H9 (cell line): ENCODE data around the gene PARP8. TPM values are rescaled to one million over a fixed set of nuclear protein-coding genes. Genes with fewer than 3 reads are reported as not detected.

ENCODE experiments used
- DNase-seq: peaks from one replicate; pipeline ENCODE4 v3.0.0-alpha.2; 2017
- H2AFZ ChIP-seq: one replicate; pipeline ENCODE4 v1.6.1; 2013; ENCODE audit warnings: mild to moderate bottlenecking, low read length, control low read depth, moderate library complexity
- H2AK5ac ChIP-seq: 2 replicates; pipeline ENCODE4 v1.6.1; 2013; ENCODE audit warnings: low read length, control low read depth, mixed read lengths; ENCODE audit not compliant: insufficient read length
- H2BK120ac ChIP-seq: one replicate; pipeline ENCODE4 v1.6.1; 2013; ENCODE audit warnings: low read depth, mild to moderate bottlenecking, low read length, control low read depth, inconsistent platforms; ENCODE audit not compliant: poor library complexity, severe bottlenecking
- H2BK12ac ChIP-seq: 2 replicates; pipeline ENCODE4 v1.6.1; 2013; ENCODE audit warnings: low read length, control low read depth, mixed read lengths, low read depth; ENCODE audit not compliant: insufficient read length
- H2BK15ac ChIP-seq: 2 replicates; pipeline ENCODE4 v1.6.1; 2013; ENCODE audit warnings: low read depth, low read length, control low read depth
- H2BK20ac ChIP-seq: one replicate; pipeline ENCODE4 v1.6.1; 2013; ENCODE audit warnings: low read depth, mild to moderate bottlenecking, low read length, control low read depth, inconsistent platforms; ENCODE audit not compliant: poor library complexity, severe bottlenecking
- H2BK5ac ChIP-seq: 2 replicates; pipeline ENCODE4 v1.6.1; 2013; ENCODE audit warnings: low read length, control low read depth, mixed read lengths; ENCODE audit not compliant: insufficient read length
- H3K14ac ChIP-seq: 2 replicates; pipeline ENCODE4 v1.6.1; 2013; ENCODE audit warnings: low read length, control low read depth; ENCODE audit not compliant: insufficient read depth
- H3K18ac ChIP-seq: 2 replicates; pipeline ENCODE4 v1.6.1; 2013; ENCODE audit warnings: low read depth, mild to moderate bottlenecking, mixed read lengths, low read length, control low read depth; ENCODE audit not compliant: insufficient read length
- H3K23ac ChIP-seq: 2 replicates; pipeline ENCODE4 v1.6.1; 2013; ENCODE audit warnings: low read length, control low read depth, mixed read lengths, low read depth; ENCODE audit not compliant: insufficient read length
- H3K23me2 ChIP-seq: 2 replicates; pipeline ENCODE4 v1.6.1; 2013; ENCODE audit warnings: low read depth, mild to moderate bottlenecking, mixed read lengths, low read length, control low read depth; ENCODE audit not compliant: insufficient read length, poor library complexity, severe bottlenecking
- H3K27ac ChIP-seq: 2 replicates; pipeline ENCODE4 v1.5.1; 2013; ENCODE audit warnings: low read length, control low read depth, mixed read lengths, low read depth; ENCODE audit not compliant: insufficient read length
- H3K27me3 ChIP-seq: 2 replicates; pipeline ENCODE4 v1.6.1; 2013; ENCODE audit warnings: low read length, control low read depth, inconsistent platforms; ENCODE audit not compliant: insufficient read depth
- H3K4ac ChIP-seq: 2 replicates; pipeline ENCODE4 v1.6.1; 2013; ENCODE audit warnings: low read depth, mild to moderate bottlenecking, control low read depth, inconsistent platforms, low read length, moderate library complexity
- H3K4me1 ChIP-seq: 2 replicates; pipeline ENCODE4 v1.6.1; 2013; ENCODE audit warnings: low read length, control low read depth, inconsistent platforms; ENCODE audit not compliant: insufficient read depth
- H3K4me2 ChIP-seq: 2 replicates; pipeline ENCODE4 v1.6.1; 2013; ENCODE audit warnings: low read length, control low read depth, mixed read lengths; ENCODE audit not compliant: insufficient read length, insufficient read depth
- H3K56ac ChIP-seq: 2 replicates; pipeline ENCODE4 v1.6.1; 2013; ENCODE audit warnings: low read depth, mild to moderate bottlenecking, mixed read lengths, low read length, control low read depth; ENCODE audit not compliant: insufficient read length
- H3K79me1 ChIP-seq: 2 replicates; pipeline ENCODE4 v1.6.1; 2013; ENCODE audit warnings: low read depth, mild to moderate bottlenecking, moderate library complexity, low read length, control low read depth, inconsistent platforms; ENCODE audit not compliant: insufficient read depth, poor library complexity, severe bottlenecking
- H3K79me2 ChIP-seq: 2 replicates; pipeline ENCODE4 v1.6.1; 2013; ENCODE audit warnings: low read length, control low read depth, inconsistent platforms; ENCODE audit not compliant: insufficient read depth
- H3K9ac ChIP-seq: 2 replicates; pipeline ENCODE4 v1.6.1; 2013; ENCODE audit warnings: low read length, control low read depth, mixed read lengths; ENCODE audit not compliant: insufficient read length; ENCODE audit errors: extremely low read depth
- H3K9me3 ChIP-seq: one replicate; pipeline ENCODE4 v1.6.1; 2013; ENCODE audit warnings: low read depth, low read length, inconsistent platforms; ENCODE audit not compliant: control insufficient read depth
- H3T11ph ChIP-seq: one replicate; pipeline ENCODE4 v1.6.1; 2013; ENCODE audit warnings: mild to moderate bottlenecking, low read length, control low read depth, inconsistent platforms
- H4K20me1 ChIP-seq: one replicate; pipeline ENCODE4 v1.6.1; 2013; ENCODE audit not compliant: control insufficient read depth, insufficient read length, insufficient read depth
- H4K5ac ChIP-seq: 2 replicates; pipeline ENCODE4 v1.6.1; 2013; ENCODE audit warnings: low read depth, mild to moderate bottlenecking, mixed read lengths, low read length, control low read depth; ENCODE audit not compliant: insufficient read length
- H4K8ac ChIP-seq: replicated peaks from 2 replicates; pipeline ENCODE4 v1.6.1; 2013; ENCODE audit warnings: low read length, control low read depth, mixed read lengths, low read depth; ENCODE audit not compliant: insufficient read length
- H4K91ac ChIP-seq: 2 replicates; pipeline ENCODE4 v1.6.1; 2013; ENCODE audit warnings: low read depth, mild to moderate bottlenecking, moderate library complexity, mixed read lengths, low read length, control low read depth; ENCODE audit not compliant: insufficient read length
- H3K27ac Mint-ChIP-seq, 3 experiments: 2 replicates in 2 of 3; 3 replicates in 1 of 3; pipeline ENCODE4 v1.8.0; 2020 to 2021; ENCODE audit warnings: mixed read lengths in 3 of 3, mild to moderate bottlenecking in 1 of 3, moderate library complexity in 1 of 3
- H3K27me3 Mint-ChIP-seq: 2 replicates; pipeline ENCODE4 v1.8.0; 2021; ENCODE audit warnings: low read depth, mild to moderate bottlenecking, moderate library complexity, mixed read lengths
- H3K36me3 Mint-ChIP-seq, 3 experiments: 2 replicates in 2 of 3; 3 replicates in 1 of 3; pipeline ENCODE4 v1.8.0; 2020 to 2021; ENCODE audit warnings: low read depth in 3 of 3, mixed read lengths in 3 of 3; ENCODE audit not compliant: insufficient read depth in 1 of 3
- H3K4me1 Mint-ChIP-seq, 2 experiments: 2 replicates each; pipeline ENCODE4 v1.8.0; 2020; ENCODE audit warnings: mixed read lengths in 2 of 2
- H3K4me3 Mint-ChIP-seq, 2 experiments: 2 replicates in 1 of 2; 3 replicates in 1 of 2; pipeline ENCODE4 v1.8.0; 2020 to 2021; ENCODE audit warnings: mild to moderate bottlenecking in 2 of 2, mixed read lengths in 2 of 2, moderate library complexity in 1 of 2
- H3K9me3 Mint-ChIP-seq, 2 experiments: 2 replicates in 1 of 2; 3 replicates in 1 of 2; pipeline ENCODE4 v1.8.0; 2020; ENCODE audit warnings: mild to moderate bottlenecking in 2 of 2, mixed read lengths in 2 of 2, moderate library complexity in 1 of 2
- CTCF ChIP-seq: fragments of 200-600 bp; sonication (generic); conservative IDR thresholded peaks from 3 replicates; pipeline ENCODE4 v1.8.0; 2021; ENCODE audit warnings: antibody characterized with exemption, mild to moderate bottlenecking
- WGBS: extraction: QIAGEN DNeasy Blood & Tissue Kit; methylation state at CpG from one replicate; pipeline ENCODE4 v1.1.7; 2013; ENCODE audit warnings: missing lambda C conversion rate, low lambda C conversion rate, mixed read lengths; ENCODE audit not compliant: insufficient read length; ENCODE audit errors: extremely low coverage; 5-methylcytosine and 5-hydroxymethylcytosine counted together
- total RNA-seq: library from RNA; stranded (reverse); gene quantifications from 2 replicates; pipeline ENCODE4 v1.2.1, GENCODE V29; 2021

PARP8 gene
- total RNA-seq, 1 experiment from 2014 or later, result 34.0 TPM

DNA sequence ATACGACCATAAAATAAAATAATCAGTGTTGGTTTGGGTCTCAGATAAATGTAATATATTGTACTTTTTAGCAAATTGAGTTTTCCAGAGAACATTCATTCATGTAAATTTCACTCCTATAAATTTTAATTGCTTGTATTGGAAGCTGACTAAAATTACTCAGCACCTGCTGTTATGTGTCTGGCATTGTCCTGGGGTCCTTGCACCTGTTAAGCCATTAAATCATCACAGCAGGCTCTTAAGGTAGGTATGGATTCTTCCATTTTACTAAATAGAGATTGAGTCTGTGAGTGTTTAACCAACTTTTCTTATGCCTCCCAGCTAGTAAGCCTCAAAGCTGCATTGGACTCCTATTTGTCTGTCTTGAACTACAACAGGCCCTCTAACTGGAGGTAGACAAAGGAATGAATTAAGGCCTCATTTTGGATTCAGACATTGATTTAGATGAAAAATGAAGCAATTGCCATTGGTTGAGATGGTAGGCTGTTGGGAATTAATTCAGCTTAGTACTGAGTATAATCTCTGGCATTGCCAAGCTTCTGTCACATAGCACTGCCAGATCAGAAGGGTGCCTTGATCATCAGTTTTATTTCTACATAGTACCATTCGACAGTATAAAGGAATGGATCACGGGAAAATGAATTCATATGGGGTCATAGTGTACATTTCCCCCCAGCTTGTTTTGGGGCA, 78.9 kb downstream of the PARP8 start:
- Histone ChIP-seq H3K4me2 (no peak overlapping the region), H3K23ac (no peak overlapping the region), H2BK5ac (no peak overlapping the region), H4K8ac (no peak overlapping the region), H3K79me2 (peaks cover 3% of the 10 kb centered on the region; the same call in 1 of the 2 replicates), H3K18ac (no peak overlapping the region), H3K27me3 (no peaks in the 10 kb centered on the region), H3K27ac (no peak overlapping the region), H3K9me3 (no peaks in the 10 kb centered on the region), H3K23me2 (no peaks in the 10 kb centered on the region), H4K5ac (no peak overlapping the region), H3K79me1 (peaks cover 3% of the 10 kb centered on the region), H3K14ac (no peak overlapping the region), H3K56ac (no peak overlapping the region), H4K91ac (no peak overlapping the region), H3T11ph (no peak overlapping the region), H3K4me1 (no peaks in the 10 kb centered on the region; the same call in 1 of the 2 replicates), H3K4ac (no peak overlapping the region), H2AK5ac (no peak overlapping the region), H3K9ac (no peak overlapping the region), H2BK120ac (no peak overlapping the region), H4K20me1 (no peaks in the 10 kb centered on the region), H2AFZ (no peak overlapping the region), H2BK15ac (no peak overlapping the region), H2BK20ac (no peak overlapping the region), H2BK12ac (no peak overlapping the region)
- no peaks in the 10 kb centered on the region for H3K36me3 Mint-ChIP-seq
- no peak overlapping the region for H3K4me3 Mint-ChIP-seq
- no peaks in the 10 kb centered on the region for H3K27me3 Mint-ChIP-seq
- no peaks in the 10 kb centered on the region for H3K9me3 Mint-ChIP-seq
- TF ChIP-seq CTCF, result no peak
- no CpG with 5 or more reads among the region's 3 CpGs for WGBS
- H3K4me1 Mint-ChIP-seq, result peaks cover 26 to 28% of the 10 kb centered on the region in 2 experiments
- no peak for DNase-seq
- H3K27ac Mint-ChIP-seq, result no peak overlapping the region
